Measurements from ENCODE around the gene DIPK1C. TPM values are rescaled to one million over a fixed set of nuclear protein-coding genes. Genes with fewer than 3 reads are reported as not detected.

The DIPK1C gene
- total and polyA plus RNA-seq, 2 of the 4 experiments (the other 2 are of a cell fraction), result not detected

DNA sequence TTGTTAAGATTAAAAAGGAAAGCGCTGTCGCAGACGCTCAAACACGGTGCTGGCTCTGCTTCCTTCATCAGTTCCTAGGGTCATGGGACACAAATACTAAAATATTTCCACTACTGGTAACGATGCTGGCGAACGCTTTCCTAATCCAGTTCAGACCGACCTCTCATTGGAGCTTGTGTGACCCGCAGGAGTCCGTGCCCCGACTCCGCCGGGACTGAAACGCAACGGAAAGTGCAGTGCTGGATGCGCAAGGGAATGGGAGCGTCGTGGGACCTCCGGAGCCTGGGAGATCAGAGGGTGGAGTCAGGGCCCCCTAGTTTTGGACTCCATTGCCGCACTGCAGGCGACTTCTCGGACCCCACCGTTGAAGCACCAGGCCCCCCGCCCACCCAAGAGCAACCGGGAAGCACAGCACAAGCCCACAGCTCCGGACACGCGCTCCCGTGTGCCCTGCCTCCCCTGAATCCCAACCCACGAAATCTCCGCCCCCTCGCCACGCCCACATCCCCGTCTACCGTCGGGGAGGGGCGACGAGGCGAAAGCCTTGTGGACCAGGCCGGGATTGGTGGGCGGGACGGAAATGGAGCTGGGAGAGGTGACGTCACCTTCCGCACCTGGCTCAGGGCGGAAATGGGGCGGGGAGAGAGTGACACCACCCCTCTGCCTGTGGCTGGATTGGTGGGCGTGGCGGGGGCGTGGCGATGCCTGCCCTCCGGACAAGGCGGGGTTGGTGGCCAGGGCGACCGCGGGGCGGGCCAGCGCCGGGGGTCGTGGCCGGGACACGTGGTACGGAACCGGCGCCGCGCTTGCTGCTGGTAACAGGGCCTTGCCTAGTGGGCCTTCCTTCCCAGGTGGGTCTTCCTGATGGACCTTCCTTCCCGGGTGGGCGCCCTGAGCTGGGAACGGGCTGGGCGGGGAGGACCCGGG lies 38.7 kb upstream of the DIPK1C start, which contains the start of gene CNDP2:
CNDP2 (plus strand) TSS at position 783 of the 927 bp plus-strand sequence. CDS start 3,611 bp downstream, outside the sequence.
- H4K91ac ChIP-seq (ENCODE audit: insufficient read depth, low read depth, low read length), result peak within 1 kb of the TSS; percentile 37; the same call in 1 of the 2 replicates
- peak within 1 kb of the TSS; percentile 10 for H2BK5ac ChIP-seq (ENCODE audit: low read depth, low read length, poor library complexity, severe bottlenecking)
- no peak for TF ChIP-seq RAD21 (IDR thresholded peaks at IDR 0.05; ENCODE audit: low read length)
- peak; percentile 36; the same call in 1 of the 2 replicates for TF ChIP-seq FOS (IDR thresholded peaks at IDR 0.05; ENCODE audit: low read depth, low read length)
- TF ChIP-seq SMC3 (IDR thresholded peaks at IDR 0.05; ENCODE audit: low read depth, low read length), result no peak
- TF ChIP-seq MXI1 (IDR thresholded peaks at IDR 0.05; ENCODE audit: borderline replicate concordance, low read depth, low read length), result peak; percentile 94
- no peak for TF ChIP-seq NFE2L2 (IDR thresholded peaks at IDR 0.05; ENCODE audit: low read depth, low read length)
- no peak for TF ChIP-seq MAFK (IDR thresholded peaks at IDR 0.05; ENCODE audit: low read depth, low read length)
- peak; percentile 64; the same call in 1 of the 2 replicates for TF ChIP-seq POLR2A (IDR thresholded peaks at IDR 0.05; ENCODE audit: low read depth, low read length)
- TF ChIP-seq, protein P1, sequence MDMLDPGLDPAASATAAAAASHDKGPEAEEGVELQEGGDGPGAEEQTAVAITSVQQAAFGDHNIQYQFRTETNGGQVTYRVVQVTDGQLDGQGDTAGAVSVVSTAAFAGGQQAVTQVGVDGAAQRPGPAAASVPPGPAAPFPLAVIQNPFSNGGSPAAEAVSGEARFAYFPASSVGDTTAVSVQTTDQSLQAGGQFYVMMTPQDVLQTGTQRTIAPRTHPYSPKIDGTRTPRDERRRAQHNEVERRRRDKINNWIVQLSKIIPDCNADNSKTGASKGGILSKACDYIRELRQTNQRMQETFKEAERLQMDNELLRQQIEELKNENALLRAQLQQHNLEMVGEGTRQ (IDR thresholded peaks at IDR 0.05; ENCODE audit: low read depth, low read length), result peak; percentile 90
- TF ChIP-seq CHD1 (IDR thresholded peaks at IDR 0.05; ENCODE audit: low read depth, low read length), result no peak
- peak; percentile 89 for TF ChIP-seq MAZ (IDR thresholded peaks at IDR 0.05; ENCODE audit: borderline replicate concordance, low read depth, low read length)
- peak; percentile 57 for TF ChIP-seq CEBPB (IDR thresholded peaks at IDR 0.05; ENCODE audit: low read depth, low read length)
- H3K23ac ChIP-seq (ENCODE audit: low read depth, low read length), result peak within 1 kb of the TSS; percentile 60; the same call in 1 of the 2 replicates
- no peak within 1 kb of the TSS for H2BK20ac ChIP-seq (ENCODE audit: low read depth, low read length)
- WGBS, 2 experiments (ENCODE audit: extremely low coverage in 2 of 2, insufficient read length in 1 of 2), result 0% methylated on average over 10 of the region's 71 CpGs; no CpG with 5 or more reads in 1 of the 2 experiments
- peak within 1 kb of the TSS; percentile 44; the same call in 1 of the 2 replicates for H3K14ac ChIP-seq (replicated peaks; ENCODE audit: low read depth, low read length)
- peak within 1 kb of the TSS; percentile 79 for H3K4me3 ChIP-seq (ENCODE audit: insufficient read depth, low read depth, low read length)
- ChIA-PET POLR2A (ENCODE audit: unreplicated experiment) (interaction anchor here (0.6 kb wide), 2 partner anchors 56 to 647 kb away, joined by 4 to 10 read pairs; no protein-coding TSS in a partner anchor), CTCF (interaction anchor here (0.9 to 1.5 kb wide), 3 partner anchors 10 to 143 kb away, joined by 3 to 4 read pairs (median 4); no protein-coding TSS in a partner anchor)
- no peak within 1 kb of the TSS for H2BK15ac ChIP-seq (ENCODE audit: low read depth, low read length)
- dilution Hi-C loops (cut with HindIII; ENCODE audit: low sequenced_read_pairs, unreplicated experiment) (no loop called here), intact Hi-C loops (cut with micrococcal nuclease) (loop anchor here (1.0 to 5.0 kb wide), 4 partner anchors 56 to 1851 kb away; no protein-coding TSS in a partner anchor), in situ Hi-C loops (cut with MboI; ENCODE audit: low sequenced_read_pairs) (no loop called here)
- H2AK5ac ChIP-seq (ENCODE audit: low read depth, low read length), result 0 out of 2 replicates have a peak within 1 kb of the TSS, but pooled peaks have one; percentile 16
- H3K27me3 ChIP-seq (ENCODE audit: control insufficient read depth, insufficient read depth, low read length), result peaks cover 2% of the 10 kb centered on the region; the same call in 1 of the 2 replicates
- peak within 1 kb of the TSS; percentile 61 for H3K27ac ChIP-seq (ENCODE audit: insufficient read depth, low read length)
- no peak within 1 kb of the TSS; the same call in 1 of the 2 replicates for H3K18ac ChIP-seq (ENCODE audit: low read depth, low read length)
- peak within 1 kb of the TSS; percentile 26; the same call in 1 of the 2 replicates for H3K56ac ChIP-seq (ENCODE audit: extremely low read depth, insufficient read depth, low read length)
- 0 out of 2 replicates have a peak, but pooled peaks cover 2% of the 10 kb centered on the region for H3K36me3 ChIP-seq (ENCODE audit: control insufficient read depth, insufficient read depth, low read length)
- H4K8ac ChIP-seq (ENCODE audit: low read depth in 2 of 2, low read length in 2 of 2), result peak within 1 kb of the TSS; percentile 55 to 72
- peak within 1 kb of the TSS; percentile 98 for H2AFZ ChIP-seq (replicated peaks; ENCODE audit: low read length, poor library complexity)
- peaks cover 16 to 27% of the 10 kb centered on the region in 2 experiments for H3K79me1 ChIP-seq (ENCODE audit: low read depth in 1 of 2, low read length in 2 of 2)
- peaks cover 4% of the 10 kb centered on the region; the same call in 1 of the 2 replicates for H3K9me1 ChIP-seq (ENCODE audit: insufficient read depth, low read length)
- no peak within 1 kb of the TSS for H2BK120ac ChIP-seq (ENCODE audit: low read depth, low read length)
- no TSS peak for BruUV-seq (replicated peaks)
- DNase-seq, result peak; percentile 98
- peak within 1 kb of the TSS; percentile 60 for H2AK9ac ChIP-seq (replicated peaks; ENCODE audit: low read depth, low read length, poor library complexity)
- H3K4me1 ChIP-seq (ENCODE audit: control insufficient read depth, insufficient read depth, low read length), result peaks cover 5% of the 10 kb centered on the region; the same call in 1 of the 2 replicates
- peak within 1 kb of the TSS; percentile 88 for H3K4me2 ChIP-seq (ENCODE audit: low read depth, low read length)
- H3K4ac ChIP-seq (ENCODE audit: low read depth, low read length), result peak within 1 kb of the TSS; percentile 9
- peak; percentile 94 for ATAC-seq (ENCODE audit: low read depth)
- peak within 1 kb of the TSS; percentile 49; the same call in 1 of the 2 replicates for H4K5ac ChIP-seq (ENCODE audit: low read depth, low read length)
- peaks cover 3% of the 10 kb centered on the region; the same call in 1 of the 2 replicates for H3K9me3 ChIP-seq (ENCODE audit: control insufficient read depth, insufficient read depth, low read length)
- H3K9ac ChIP-seq (ENCODE audit: low read depth, low read length), result peak within 1 kb of the TSS; percentile 60
- H4K20me1 ChIP-seq (ENCODE audit: insufficient read depth, low read length), result no peaks in the 10 kb centered on the region

Measured in IMR-90 (cell line).